ENCODE measurements around the gene ABHD5. TPM values are rescaled to one million over a fixed set of nuclear protein-coding genes. Genes with fewer than 3 reads are reported as not detected.

ABHD5 gene
- total RNA-seq, 1 donor from 2014 or later = 17.5 TPM

- H3K36me3 Mint-ChIP-seq (ENCODE audit: low read depth, unreplicated experiment) = no peaks in the 10 kb centered on the region
- H3K27me3 Mint-ChIP-seq (ENCODE audit: unreplicated experiment) = peaks cover 6% of the 10 kb centered on the region
- peaks cover 10% of the 10 kb centered on the region for H3K4me1 Mint-ChIP-seq (ENCODE audit: unreplicated experiment)
- H3K4me3 Mint-ChIP-seq (ENCODE audit: unreplicated experiment) = no peak overlapping the region
- H3K27ac Mint-ChIP-seq (ENCODE audit: unreplicated experiment) = no peak overlapping the region
- TF ChIP-seq CTCF (IDR thresholded peaks at IDR 0.05; ENCODE audit: unreplicated experiment) = no peak
- H3K9me3 Mint-ChIP-seq (ENCODE audit: unreplicated experiment) = no peaks in the 10 kb centered on the region
- no peak for DNase-seq (ENCODE audit: low spot score)
These were observed 5.7 kb downstream of the ABHD5 start for GRCh38 chr3:43696441-43696840.

- no peak overlapping the region for H3K27ac Mint-ChIP-seq (ENCODE audit: unreplicated experiment)
- peaks cover 6% of the 10 kb centered on the region for H3K4me1 Mint-ChIP-seq (ENCODE audit: unreplicated experiment)
- no peaks in the 10 kb centered on the region for H3K9me3 Mint-ChIP-seq (ENCODE audit: unreplicated experiment)
- no peaks in the 10 kb centered on the region for H3K36me3 Mint-ChIP-seq (ENCODE audit: low read depth, unreplicated experiment)
- DNase-seq (ENCODE audit: low spot score) = no peak
- peaks cover 3% of the 10 kb centered on the region for H3K27me3 Mint-ChIP-seq (ENCODE audit: unreplicated experiment)
- TF ChIP-seq CTCF (IDR thresholded peaks at IDR 0.05; ENCODE audit: unreplicated experiment) = no peak
- no peak overlapping the region for H3K4me3 Mint-ChIP-seq (ENCODE audit: unreplicated experiment)
These were observed 6.1 kb downstream of the ABHD5 start for GRCh38 chr3:43696881-43697280.

GRCh38 chr3:43699864-43700263 is 9.1 kb downstream of the ABHD5 start:
- H3K4me3 Mint-ChIP-seq (ENCODE audit: unreplicated experiment) = no peak overlapping the region
- H3K36me3 Mint-ChIP-seq (ENCODE audit: low read depth, unreplicated experiment) = no peaks in the 10 kb centered on the region
- no peak for TF ChIP-seq CTCF (IDR thresholded peaks at IDR 0.05; ENCODE audit: unreplicated experiment)
- no peak for DNase-seq (ENCODE audit: low spot score)
- H3K27ac Mint-ChIP-seq (ENCODE audit: unreplicated experiment) = no peak overlapping the region
- H3K9me3 Mint-ChIP-seq (ENCODE audit: unreplicated experiment) = no peaks in the 10 kb centered on the region
- no peaks in the 10 kb centered on the region for H3K4me1 Mint-ChIP-seq (ENCODE audit: unreplicated experiment)
- H3K27me3 Mint-ChIP-seq (ENCODE audit: unreplicated experiment) = peaks cover 3% of the 10 kb centered on the region

- Mint-ChIP-seq H3K36me3 (ENCODE audit: low read depth, unreplicated experiment) (no peaks in the 10 kb centered on the region), H3K27me3 (ENCODE audit: unreplicated experiment) (peaks cover 2% of the 10 kb centered on the region), H3K27ac (ENCODE audit: unreplicated experiment) (no peak overlapping the region), H3K4me3 (ENCODE audit: unreplicated experiment) (no peak overlapping the region), H3K4me1 (ENCODE audit: unreplicated experiment) (no peaks in the 10 kb centered on the region), H3K9me3 (ENCODE audit: unreplicated experiment) (no peaks in the 10 kb centered on the region)
- no peak for TF ChIP-seq CTCF (IDR thresholded peaks at IDR 0.05; ENCODE audit: unreplicated experiment)
- DNase-seq (ENCODE audit: low spot score) = no peak
These were observed 14.0 kb downstream of the ABHD5 start for GRCh38 chr3:43704697-43705096.

GRCh38 chr3:43706342-43706741 is 15.6 kb downstream of the ABHD5 start:
- TF ChIP-seq CTCF (IDR thresholded peaks at IDR 0.05; ENCODE audit: unreplicated experiment) = no peak

More at GRCh38 chr3:43706342-43706741, 15.6 kb downstream of the ABHD5 start:
- no peaks in the 10 kb centered on the region for H3K9me3 Mint-ChIP-seq (ENCODE audit: unreplicated experiment)
- H3K27me3 Mint-ChIP-seq (ENCODE audit: unreplicated experiment) = peaks cover 2% of the 10 kb centered on the region
- H3K36me3 Mint-ChIP-seq (ENCODE audit: low read depth, unreplicated experiment) = no peaks in the 10 kb centered on the region
- H3K4me3 Mint-ChIP-seq (ENCODE audit: unreplicated experiment) = no peak overlapping the region
- no peak overlapping the region for H3K27ac Mint-ChIP-seq (ENCODE audit: unreplicated experiment)
- DNase-seq (ENCODE audit: low spot score) = no peak
- H3K4me1 Mint-ChIP-seq (ENCODE audit: unreplicated experiment) = no peaks in the 10 kb centered on the region

Measured in endothelial cell (in vitro differentiated cells).